SU-DHL-6 (cell line): ENCODE results near the gene C1orf21.

Experiments
- EZH2phosphoT487 ChIP-seq: fragments of 200-600 bp; sonication (generic), shearing (Covaris generic); conservative IDR thresholded peaks from 2 replicates; pipeline ENCODE4 v1.6.1; 2018; ENCODE audit warnings: mild to moderate bottlenecking, antibody characterized with exemption, low read length, moderate library complexity, mixed read lengths
- TF ChIP-seq, protein P1 (sequence below): fragments of 200-600 bp; sonication (generic); IDR thresholded peaks from one replicate; pipeline ENCODE4 v1.5.1; 2017; ENCODE audit warnings: antibody characterized with exemption, mild to moderate bottlenecking, low read length, moderate library complexity; ENCODE audit not compliant: insufficient read depth, poor library complexity, severe bottlenecking

DNA sequence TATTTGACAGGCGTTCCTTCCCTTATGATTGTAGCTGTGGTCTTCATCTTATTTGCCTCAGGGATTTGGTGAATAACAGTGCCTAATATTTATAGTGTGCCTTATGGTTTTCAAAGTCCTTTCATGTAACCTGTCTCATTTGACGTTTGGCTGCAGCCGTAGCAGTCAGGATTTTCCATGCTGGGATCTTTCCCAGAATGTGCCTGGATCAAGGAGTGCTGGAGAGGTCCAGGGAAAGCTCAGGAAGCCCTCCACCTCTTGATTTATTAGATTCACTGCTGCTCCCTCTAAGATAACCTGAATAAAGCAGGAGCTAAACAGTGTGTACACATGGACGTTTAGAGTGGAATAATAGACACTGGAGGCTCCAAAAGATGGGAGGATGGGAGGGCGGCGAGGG, 5.2 kb downstream of the C1orf21 start:
- TF ChIP-seq, protein P1, sequence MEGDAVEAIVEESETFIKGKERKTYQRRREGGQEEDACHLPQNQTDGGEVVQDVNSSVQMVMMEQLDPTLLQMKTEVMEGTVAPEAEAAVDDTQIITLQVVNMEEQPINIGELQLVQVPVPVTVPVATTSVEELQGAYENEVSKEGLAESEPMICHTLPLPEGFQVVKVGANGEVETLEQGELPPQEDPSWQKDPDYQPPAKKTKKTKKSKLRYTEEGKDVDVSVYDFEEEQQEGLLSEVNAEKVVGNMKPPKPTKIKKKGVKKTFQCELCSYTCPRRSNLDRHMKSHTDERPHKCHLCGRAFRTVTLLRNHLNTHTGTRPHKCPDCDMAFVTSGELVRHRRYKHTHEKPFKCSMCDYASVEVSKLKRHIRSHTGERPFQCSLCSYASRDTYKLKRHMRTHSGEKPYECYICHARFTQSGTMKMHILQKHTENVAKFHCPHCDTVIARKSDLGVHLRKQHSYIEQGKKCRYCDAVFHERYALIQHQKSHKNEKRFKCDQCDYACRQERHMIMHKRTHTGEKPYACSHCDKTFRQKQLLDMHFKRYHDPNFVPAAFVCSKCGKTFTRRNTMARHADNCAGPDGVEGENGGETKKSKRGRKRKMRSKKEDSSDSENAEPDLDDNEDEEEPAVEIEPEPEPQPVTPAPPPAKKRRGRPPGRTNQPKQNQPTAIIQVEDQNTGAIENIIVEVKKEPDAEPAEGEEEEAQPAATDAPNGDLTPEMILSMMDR = no peak
- no peak for TF ChIP-seq EZH2phosphoT487
